ENCODE results near the gene S100A3.

S100A3 gene

GRCh38 chr1:153541641-153542590 lies 7.1 kb downstream of the S100A3 start:
- H3K4me1 ChIP-seq (ENCODE audit: control insufficient read depth, insufficient read depth, low read length), result peaks cover 39% of the 10 kb centered on the region
- no peaks in the 10 kb centered on the region for H3K9me3 ChIP-seq (ENCODE audit: control insufficient read depth in 2 of 2, low read length in 2 of 2)
- H3K9ac ChIP-seq (ENCODE audit: low read length in 2 of 2), result no peak overlapping the region
- H3K4me3 ChIP-seq (ENCODE audit: low read length in 2 of 2), result no peak overlapping the region
- H3K27ac ChIP-seq (ENCODE audit: low read length), result no peak overlapping the region
- no peaks in the 10 kb centered on the region for H3K36me3 ChIP-seq (ENCODE audit: control insufficient read depth in 2 of 2, insufficient read depth in 2 of 2, low read length in 2 of 2)
- no peaks in the 10 kb centered on the region for H3K27me3 ChIP-seq (ENCODE audit: control insufficient read depth in 1 of 2, insufficient read depth in 2 of 2, low read length in 2 of 2)

GRCh38 chr1:153540394-153541361 lies 8.4 kb downstream of the S100A3 start, which contains the start of gene S100A5:
Gene S100A5, minus strand, starts transcription at chr1:153540934. Its CDS starts 743 bp downstream, at chr1:153540191.
- no peak within 1 kb of the TSS for H3K27ac ChIP-seq (ENCODE audit: low read length)
- peaks cover 38% of the 10 kb centered on the region for H3K4me1 ChIP-seq (ENCODE audit: control insufficient read depth, insufficient read depth, low read length)
- no peaks in the 10 kb centered on the region for H3K36me3 ChIP-seq (ENCODE audit: control insufficient read depth in 2 of 2, insufficient read depth in 2 of 2, low read length in 2 of 2)
- no peaks in the 10 kb centered on the region for H3K27me3 ChIP-seq (ENCODE audit: control insufficient read depth in 1 of 2, insufficient read depth in 2 of 2, low read length in 2 of 2)
- H3K4me3 ChIP-seq (ENCODE audit: low read length in 2 of 2), result no peak within 1 kb of the TSS
- H3K9me3 ChIP-seq (ENCODE audit: control insufficient read depth in 2 of 2, low read length in 2 of 2), result no peaks in the 10 kb centered on the region
- no peak within 1 kb of the TSS for H3K9ac ChIP-seq (ENCODE audit: low read length in 2 of 2)

DNA sequence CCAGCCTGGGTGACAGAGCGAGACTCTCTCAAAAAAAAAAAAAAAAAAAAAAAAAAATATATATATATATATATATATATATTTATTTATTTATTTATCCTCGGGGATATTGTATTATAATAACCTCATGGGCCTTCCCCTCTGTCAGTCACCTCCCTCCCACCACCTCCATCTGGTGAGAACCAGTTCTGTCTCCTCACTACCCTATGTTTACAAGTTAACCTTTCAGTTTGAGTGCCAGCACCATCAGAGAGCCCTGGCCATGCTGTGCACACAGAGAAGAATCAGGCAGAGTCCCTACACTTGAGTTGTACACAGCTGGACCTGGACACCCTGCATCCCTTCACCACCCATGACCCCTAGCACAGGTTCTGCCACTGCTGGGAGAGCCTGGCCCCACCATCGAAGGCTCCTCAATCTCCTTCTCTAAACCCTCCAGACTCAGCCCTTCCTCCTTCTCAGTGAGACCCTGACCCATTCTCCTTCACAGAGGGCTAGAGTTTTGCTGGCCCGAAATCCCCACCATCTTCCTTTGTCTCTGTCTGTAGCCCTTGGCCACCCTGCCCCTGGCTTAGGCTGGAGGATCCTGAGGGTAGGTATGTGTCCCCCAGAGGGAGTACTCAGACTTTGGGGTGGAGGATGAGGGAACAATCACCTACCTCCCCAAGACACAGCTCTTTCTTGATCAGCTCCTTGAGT lies 9.5 kb downstream of the S100A3 start:
- H3K9ac ChIP-seq (ENCODE audit: low read length in 2 of 2), result no peak overlapping the region
- H3K27ac ChIP-seq (ENCODE audit: low read length), result no peak overlapping the region
- peaks cover 37% of the 10 kb centered on the region for H3K4me1 ChIP-seq (ENCODE audit: control insufficient read depth, insufficient read depth, low read length)
- H3K4me3 ChIP-seq (ENCODE audit: low read length in 2 of 2), result no peak overlapping the region
- peaks cover 0 to under 1% of the 10 kb centered on the region in 2 donors for H3K36me3 ChIP-seq (ENCODE audit: control insufficient read depth in 2 of 2, insufficient read depth in 2 of 2, low read length in 2 of 2)
- H3K9me3 ChIP-seq (ENCODE audit: control insufficient read depth in 2 of 2, low read length in 2 of 2), result no peaks in the 10 kb centered on the region
- no peaks in the 10 kb centered on the region for H3K27me3 ChIP-seq (ENCODE audit: control insufficient read depth in 1 of 2, insufficient read depth in 2 of 2, low read length in 2 of 2)

- Histone ChIP-seq H3K27me3 (ENCODE audit: control insufficient read depth in 1 of 2, insufficient read depth in 2 of 2, low read length in 2 of 2) (no peaks in the 10 kb centered on the region), H3K36me3 (ENCODE audit: control insufficient read depth in 2 of 2, insufficient read depth in 2 of 2, low read length in 2 of 2) (peaks cover 0 to 4% of the 10 kb centered on the region in 2 donors), H3K9ac (ENCODE audit: low read length in 2 of 2) (no peak overlapping the region), H3K27ac (ENCODE audit: low read length) (no peak overlapping the region), H3K9me3 (ENCODE audit: control insufficient read depth in 2 of 2, low read length in 2 of 2) (no peaks in the 10 kb centered on the region), H3K4me1 (ENCODE audit: control insufficient read depth, insufficient read depth, low read length) (peaks cover 44% of the 10 kb centered on the region), H3K4me3 (ENCODE audit: low read length in 2 of 2) (no peak overlapping the region)
Observed at GRCh38 chr1:153538315-153538821, 10.7 kb downstream of the S100A3 start.

- Histone ChIP-seq H3K9ac (ENCODE audit: low read length in 2 of 2) (no peak overlapping the region), H3K36me3 (ENCODE audit: control insufficient read depth in 2 of 2, insufficient read depth in 2 of 2, low read length in 2 of 2) (peaks cover 0 to 4% of the 10 kb centered on the region in 2 donors), H3K27ac (ENCODE audit: low read length) (peak overlapping the region; percentile 98), H3K4me1 (ENCODE audit: control insufficient read depth, insufficient read depth, low read length) (peaks cover 48% of the 10 kb centered on the region), H3K4me3 (ENCODE audit: low read length in 2 of 2) (no peak overlapping the region), H3K27me3 (ENCODE audit: control insufficient read depth in 1 of 2, insufficient read depth in 2 of 2, low read length in 2 of 2) (no peaks in the 10 kb centered on the region), H3K9me3 (ENCODE audit: control insufficient read depth in 2 of 2, low read length in 2 of 2) (no peaks in the 10 kb centered on the region)
Observed at GRCh38 chr1:153537376-153537730, 11.7 kb downstream of the S100A3 start.

DNA sequence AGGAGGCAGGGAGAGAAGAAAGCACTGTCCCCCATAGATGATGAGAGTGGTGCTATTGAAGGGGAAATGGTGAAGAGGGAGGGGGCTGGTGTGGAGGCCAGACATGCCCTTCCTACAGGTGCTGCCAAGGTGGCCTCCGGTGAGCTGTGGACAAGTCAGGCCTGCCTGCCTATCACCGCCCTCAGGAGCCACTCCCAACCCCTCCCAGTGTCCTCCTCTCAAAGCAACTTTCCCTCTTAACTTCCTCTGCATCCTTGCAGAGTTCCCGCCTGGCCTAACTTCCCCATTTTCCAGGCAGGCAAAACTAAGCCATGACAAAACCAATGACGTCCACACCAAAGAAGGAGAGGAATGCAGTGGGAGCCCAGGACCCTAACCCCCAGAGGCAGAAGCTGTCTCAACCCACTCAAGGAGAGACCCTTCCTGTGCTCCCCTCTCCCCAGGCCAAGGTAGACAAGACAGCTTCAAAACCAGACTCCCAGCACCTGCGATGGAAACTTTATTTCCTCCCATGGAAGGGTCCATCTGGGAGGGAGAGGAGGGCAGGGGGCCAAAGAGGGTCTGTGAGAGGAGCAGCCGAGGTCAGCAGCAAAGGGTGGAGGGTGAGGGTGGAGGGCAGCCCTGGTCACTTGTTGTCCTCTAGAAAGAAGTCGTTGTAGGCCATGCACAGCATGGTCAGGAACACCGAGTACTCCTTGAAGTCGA lies 12.2 kb downstream of the S100A3 start:
- Histone ChIP-seq H3K4me3 (ENCODE audit: low read length in 2 of 2) (peak overlapping the region; percentile 97 to 99), H3K9me3 (ENCODE audit: control insufficient read depth in 2 of 2, low read length in 2 of 2) (no peaks in the 10 kb centered on the region), H3K9ac (ENCODE audit: low read length in 2 of 2) (peak overlapping the region; percentile 97 to 98), H3K4me1 (ENCODE audit: control insufficient read depth, insufficient read depth, low read length) (peaks cover 47% of the 10 kb centered on the region), H3K27me3 (ENCODE audit: control insufficient read depth in 1 of 2, insufficient read depth in 2 of 2, low read length in 2 of 2) (no peaks in the 10 kb centered on the region), H3K27ac (ENCODE audit: low read length) (peak overlapping the region; percentile 98), H3K36me3 (ENCODE audit: control insufficient read depth in 2 of 2, insufficient read depth in 2 of 2, low read length in 2 of 2) (peaks cover 0 to 4% of the 10 kb centered on the region in 2 donors)

- peak overlapping the region; percentile 98 for H3K27ac ChIP-seq (ENCODE audit: low read length)
- H3K27me3 ChIP-seq (ENCODE audit: control insufficient read depth in 1 of 2, insufficient read depth in 2 of 2, low read length in 2 of 2), result no peaks in the 10 kb centered on the region
- H3K9me3 ChIP-seq (ENCODE audit: control insufficient read depth in 2 of 2, low read length in 2 of 2), result no peaks in the 10 kb centered on the region
- H3K9ac ChIP-seq (ENCODE audit: low read length in 2 of 2), result peak overlapping the region; percentile 98 to 99
- peaks cover 0 to 4% of the 10 kb centered on the region in 2 donors for H3K36me3 ChIP-seq (ENCODE audit: control insufficient read depth in 2 of 2, insufficient read depth in 2 of 2, low read length in 2 of 2)
- H3K4me1 ChIP-seq (ENCODE audit: control insufficient read depth, insufficient read depth, low read length), result peaks cover 47% of the 10 kb centered on the region
- H3K4me3 ChIP-seq (ENCODE audit: low read length in 2 of 2), result peak overlapping the region; percentile 99
Observed at GRCh38 chr1:153536012-153536670, 12.9 kb downstream of the S100A3 start.

GRCh38 chr1:153535242-153536011 lies 13.6 kb downstream of the S100A3 start, which contains the start of gene S100A6:
Gene S100A6, minus strand, starts transcription at chr1:153535991. Its CDS starts 652 bp downstream, at chr1:153535339.
- Histone ChIP-seq H3K27me3 (ENCODE audit: control insufficient read depth in 1 of 2, insufficient read depth in 2 of 2, low read length in 2 of 2) (no peaks in the 10 kb centered on the region), H3K9me3 (ENCODE audit: control insufficient read depth in 2 of 2, low read length in 2 of 2) (no peaks in the 10 kb centered on the region), H3K4me3 (ENCODE audit: low read length in 2 of 2) (peak within 1 kb of the TSS; percentile 99), H3K27ac (ENCODE audit: low read length) (peak within 1 kb of the TSS; percentile 98), H3K36me3 (ENCODE audit: control insufficient read depth in 2 of 2, insufficient read depth in 2 of 2, low read length in 2 of 2) (peaks cover 0 to 4% of the 10 kb centered on the region in 2 donors), H3K9ac (ENCODE audit: low read length in 2 of 2) (peak within 1 kb of the TSS; percentile 98 to 99), H3K4me1 (ENCODE audit: control insufficient read depth, insufficient read depth, low read length) (peaks cover 44% of the 10 kb centered on the region)

DNA sequence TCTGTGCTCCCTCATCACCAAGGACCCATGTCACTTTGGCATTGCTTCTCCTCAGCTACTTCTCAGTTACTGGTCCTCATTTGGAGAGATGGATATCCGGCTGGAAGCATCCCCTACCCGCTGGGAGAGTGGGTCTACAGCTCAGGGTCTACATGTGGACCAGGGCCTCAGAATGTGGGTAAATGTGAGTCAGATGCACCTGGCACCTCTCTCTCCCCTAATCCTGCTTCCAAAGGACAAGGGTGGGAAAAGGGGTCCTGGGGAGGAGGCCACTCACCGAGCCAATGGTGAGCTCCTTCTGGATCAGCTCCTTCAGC lies 14.2 kb downstream of the S100A3 start:
- Histone ChIP-seq H3K4me1 (ENCODE audit: control insufficient read depth, insufficient read depth, low read length) (peaks cover 44% of the 10 kb centered on the region), H3K36me3 (ENCODE audit: control insufficient read depth in 2 of 2, insufficient read depth in 2 of 2, low read length in 2 of 2) (peaks cover 0 to 4% of the 10 kb centered on the region in 2 donors), H3K9ac (ENCODE audit: low read length in 2 of 2) (peak overlapping the region; percentile 98 to 99), H3K27ac (ENCODE audit: low read length) (peak overlapping the region; percentile 98), H3K4me3 (ENCODE audit: low read length in 2 of 2) (peak overlapping the region; percentile 99), H3K27me3 (ENCODE audit: control insufficient read depth in 1 of 2, insufficient read depth in 2 of 2, low read length in 2 of 2) (no peaks in the 10 kb centered on the region), H3K9me3 (ENCODE audit: control insufficient read depth in 2 of 2, low read length in 2 of 2) (no peaks in the 10 kb centered on the region)
